ENCODE results near the gene TSPOAP1. TPM values are rescaled to one million over a fixed set of nuclear protein-coding genes. Genes with fewer than 3 reads are reported as not detected.

TSPOAP1 gene
- total RNA-seq, 4 donors from 2014 or later: 2.9 to 16.0 (median 3.3) TPM

DNA sequence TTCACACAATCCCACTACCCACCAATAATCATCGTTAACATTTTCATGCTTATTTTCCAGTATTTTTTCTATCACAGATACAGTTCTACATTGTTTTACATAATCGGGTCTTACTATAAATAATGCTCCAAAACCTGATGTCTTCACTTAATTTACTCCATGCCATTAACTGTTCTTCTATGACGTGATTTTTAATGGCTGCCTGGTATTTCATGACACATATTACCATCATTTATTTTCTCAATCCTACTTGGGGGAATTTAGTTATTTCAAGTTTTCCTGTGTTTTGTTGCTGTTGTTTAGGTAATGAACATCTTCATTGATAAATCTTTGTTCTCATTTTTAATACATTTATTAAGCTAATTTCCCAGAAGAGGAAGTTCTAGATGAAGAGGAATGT lies 75.5 kb downstream of the TSPOAP1 start:
- no peaks in the 10 kb centered on the region for H3K9me3 ChIP-seq
- intact Hi-C loops (cut with DNase I): no loop called here
- TF ChIP-seq POLR2A (IDR thresholded peaks at IDR 0.05): no peak
- TF ChIP-seq, protein P1, sequence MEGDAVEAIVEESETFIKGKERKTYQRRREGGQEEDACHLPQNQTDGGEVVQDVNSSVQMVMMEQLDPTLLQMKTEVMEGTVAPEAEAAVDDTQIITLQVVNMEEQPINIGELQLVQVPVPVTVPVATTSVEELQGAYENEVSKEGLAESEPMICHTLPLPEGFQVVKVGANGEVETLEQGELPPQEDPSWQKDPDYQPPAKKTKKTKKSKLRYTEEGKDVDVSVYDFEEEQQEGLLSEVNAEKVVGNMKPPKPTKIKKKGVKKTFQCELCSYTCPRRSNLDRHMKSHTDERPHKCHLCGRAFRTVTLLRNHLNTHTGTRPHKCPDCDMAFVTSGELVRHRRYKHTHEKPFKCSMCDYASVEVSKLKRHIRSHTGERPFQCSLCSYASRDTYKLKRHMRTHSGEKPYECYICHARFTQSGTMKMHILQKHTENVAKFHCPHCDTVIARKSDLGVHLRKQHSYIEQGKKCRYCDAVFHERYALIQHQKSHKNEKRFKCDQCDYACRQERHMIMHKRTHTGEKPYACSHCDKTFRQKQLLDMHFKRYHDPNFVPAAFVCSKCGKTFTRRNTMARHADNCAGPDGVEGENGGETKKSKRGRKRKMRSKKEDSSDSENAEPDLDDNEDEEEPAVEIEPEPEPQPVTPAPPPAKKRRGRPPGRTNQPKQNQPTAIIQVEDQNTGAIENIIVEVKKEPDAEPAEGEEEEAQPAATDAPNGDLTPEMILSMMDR (IDR thresholded peaks at IDR 0.05): no peak
- H3K4me1 ChIP-seq: peaks cover 8 to 14% (median 9%) of the 10 kb centered on the region in 3 donors
- peaks cover 0 to 82% (median 2%) of the 10 kb centered on the region in 4 donors for H3K27me3 ChIP-seq
- H3K4me3 ChIP-seq: no peak overlapping the region
- no peak overlapping the region for H3K27ac ChIP-seq
- DNase-seq: no peak
- 70 to 71% methylated on average over 3 of the region's 3 CpGs for WGBS, 2 donors
- no peaks in the 10 kb centered on the region for H3K36me3 ChIP-seq

DNA sequence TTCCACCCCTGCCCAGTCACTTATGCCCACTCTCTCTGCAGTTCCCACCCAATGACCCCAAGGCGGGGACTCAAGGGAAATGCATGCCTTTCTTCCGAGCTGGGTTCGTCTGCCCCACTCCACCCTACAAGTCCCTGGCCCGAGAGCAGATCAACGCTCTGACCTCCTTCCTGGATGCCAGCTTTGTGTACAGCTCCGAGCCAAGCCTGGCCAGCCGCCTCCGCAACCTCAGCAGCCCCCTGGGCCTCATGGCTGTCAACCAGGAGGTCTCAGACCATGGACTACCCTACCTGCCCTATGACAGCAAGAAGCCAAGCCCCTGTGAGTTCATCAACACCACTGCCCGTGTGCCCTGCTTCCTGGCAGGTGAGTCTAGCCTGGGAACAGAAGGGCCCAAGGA lies 76.5 kb downstream of the TSPOAP1 start:
- TF ChIP-seq POLR2A (IDR thresholded peaks at IDR 0.05): no peak
- TF ChIP-seq, protein P1 (IDR thresholded peaks at IDR 0.05): no peak
- Histone ChIP-seq H3K4me3 (no peak overlapping the region), H3K36me3 (no peaks in the 10 kb centered on the region), H3K4me1 (peaks cover 8 to 14% (median 9%) of the 10 kb centered on the region in 3 donors), H3K9me3 (no peaks in the 10 kb centered on the region), H3K27ac (no peak overlapping the region), H3K27me3 (peaks cover 0 to 80% (median 2%) of the 10 kb centered on the region in 4 donors)
- intact Hi-C loops (cut with DNase I): no loop called here
- WGBS, 2 donors: 69% methylated on average over 2 of the region's 9 CpGs; no CpG with 5 or more reads in 1 of the 2 donors
- no peak for DNase-seq

Small RNA genes within 50 kb of the gene (small RNA-seq; reads per million reads assigned to genes)
- gene MIR4736: 0 reads per million in 4 donors

Other genes starting within 250 kb of the TSPOAP1 start
- gene DYNLL2, start 245.4 kb downstream of the TSPOAP1 start, total RNA-seq: 10 to 100 TPM; 13.0 to 18.5 (median 14.4) TPM
- not detected for gene OR4D1, start 180.4 kb downstream of the TSPOAP1 start, total RNA-seq
- gene OR4D2, start 161.8 kb downstream of the TSPOAP1 start, total RNA-seq: not detected
- gene EPX, start 136.1 kb downstream of the TSPOAP1 start, total RNA-seq: not detected
- 10 to 100 TPM in 2 of 4 donors, 1 to 10 TPM in 2; 5.3 to 10.8 (median 9.3) TPM for gene MKS1, start 109.5 kb downstream of the TSPOAP1 start, total RNA-seq
- 1 to 10 TPM in 1 of 4 donors, under 1 TPM in 1, not detected in 2; 0.27 to 2.5 TPM for gene LPO, start 90.2 kb downstream of the TSPOAP1 start, total RNA-seq
- not detected for gene MPO, start 47.9 kb downstream of the TSPOAP1 start, total RNA-seq
- 10 to 100 TPM; 29.9 to 54.9 (median 37.0) TPM for gene SUPT4H1, start 23.4 kb upstream of the TSPOAP1 start, total RNA-seq
- 10 to 100 TPM in 1 of 4 donors, 1 to 10 TPM in 3; 6.4 to 13.8 (median 8.1) TPM for gene RNF43, start 88.7 kb upstream of the TSPOAP1 start, total RNA-seq
- gene HSF5, start 159.6 kb upstream of the TSPOAP1 start, total RNA-seq: under 1 TPM in 1 of 4 donors, not detected in 3; under 0.01 TPM
- gene MTMR4, start 185.8 kb upstream of the TSPOAP1 start, total RNA-seq: 10 to 100 TPM; 21.7 to 34.5 (median 28.0) TPM